A549 (cell line): ENCODE data around the gene TRIM71.

ENCODE experiments used
- CTCF ChIP-seq: fragments of >200 bp; sonication (Bioruptor Twin); formaldehyde crosslinking; IDR thresholded peaks from 3 replicates; pipeline ENCODE4 v1.5.1; 2016
- MAX ChIP-seq: IDR thresholded peaks from 2 replicates; pipeline ENCODE4 v1.6.1; 2012
- MYC ChIP-seq: IDR thresholded peaks from 2 replicates; pipeline ENCODE4 v1.6.1; 2012; ENCODE audit warnings: mild to moderate bottlenecking, inconsistent platforms, low read length, improper control_type of control experiment, borderline replicate concordance
- NFE2L2 ChIP-seq: fragments of 150-350 bp; conservative IDR thresholded peaks from 2 replicates; pipeline ENCODE4 v1.6.1; 2014; ENCODE audit warnings: low read length
- POLR2A ChIP-seq: IDR thresholded peaks from 2 replicates; pipeline ENCODE4 v1.6.1; 2012; ENCODE audit warnings: mild to moderate bottlenecking, low read length
- RARB ChIP-seq: fragments of 250-450 bp; sonication (Bioruptor Pico); IDR thresholded peaks from 2 replicates; pipeline ENCODE4 v1.8.0; 2021; ENCODE audit warnings: mild to moderate bottlenecking, moderate library complexity
- RCOR1 ChIP-seq: fragments of 150-350 bp; IDR thresholded peaks from 2 replicates; pipeline ENCODE4 v1.6.1; 2014; ENCODE audit warnings: antibody characterized with exemption, low read length, low read depth
- SREBF2 ChIP-seq: fragments of 450-650 bp; IDR thresholded peaks from 2 replicates; pipeline ENCODE4 v1.6.1; 2014; ENCODE audit warnings: mild to moderate bottlenecking, moderate library complexity

- TF ChIP-seq CTCF (no peak), SREBF2 (no peak), POLR2A (no peak), MYC (no peak), RARB (no peak), NFE2L2 (no peak), RCOR1 (no peak), MAX (no peak)
Measured at GRCh38 chr3:32886296-32886695, 68.5 kb downstream of the TRIM71 start.
